ENCODE measurements around the gene MYO1E. TPM values are rescaled to one million over a fixed set of nuclear protein-coding genes. Genes with fewer than 3 reads are reported as not detected.

The MYO1E gene
- total and polyA plus RNA-seq, 2 of the 8 experiments (the other 6 are each of a cell fraction or from before 2014, with no cell fraction given), result 19.6 to 142 TPM

GRCh38 chr15:59131456-59131855, 241.2 kb downstream of the MYO1E start:
- Histone ChIP-seq H2BK5ac (ENCODE audit: low read depth, low read length) (no peak overlapping the region), H3K4me2 (ENCODE audit: insufficient read depth in 1 of 2, low read depth in 2 of 2, low read length in 2 of 2) (no peak overlapping the region), H3K14ac (ENCODE audit: insufficient read length) (no peak overlapping the region), H3K4me1 (replicated peaks in 1 of 4; ENCODE audit: control insufficient read depth in 3 of 4, insufficient read depth in 4 of 4, low read length in 3 of 4) (no peaks in the 10 kb centered on the region; a peak in 1 of 7 replicates), H3K79me2 (ENCODE audit: control insufficient read depth in 1 of 2, insufficient read depth in 2 of 2, low read length in 2 of 2) (peaks cover 0 to 6% of the 10 kb centered on the region in 2 experiments; a peak in 1 of 4 replicates), H3K79me1 (ENCODE audit: low read depth, low read length) (no peaks in the 10 kb centered on the region), H3K4me3 (ENCODE audit: extremely low read depth in 1 of 4, insufficient read depth in 2 of 4, low read depth in 3 of 4, low read length in 4 of 4) (no peak overlapping the region), H3K18ac (ENCODE audit: extremely low read depth, low read length) (no peak overlapping the region), H3K27ac (ENCODE audit: low read depth, low read length) (no peak overlapping the region), H2AFZ (ENCODE audit: low read length) (no peak overlapping the region), H3K56ac (replicated peaks; ENCODE audit: insufficient read length, low read depth, low read length) (no peak overlapping the region), H2AK5ac (ENCODE audit: low read depth, low read length) (no peak overlapping the region), H4K5ac (ENCODE audit: insufficient read length, low read depth, low read length) (no peak overlapping the region), H3K9ac (replicated peaks in 1 of 4; ENCODE audit: extremely low read depth in 1 of 4, low read depth in 3 of 4, low read length in 3 of 4) (no peak overlapping the region), H3K23me2 (ENCODE audit: low read depth, low read length) (no peaks in the 10 kb centered on the region), H4K8ac (ENCODE audit: extremely low read depth, insufficient read depth, low read length) (peak overlapping the region; percentile 41; the same call in 1 of the 2 replicates), H4K91ac (replicated peaks; ENCODE audit: insufficient read length, low read length) (no peak overlapping the region), H2BK15ac (ENCODE audit: low read length) (no peak overlapping the region), H2BK20ac (ENCODE audit: low read length) (no peak overlapping the region), H2BK120ac (replicated peaks; ENCODE audit: low read depth, low read length) (no peak overlapping the region), H3K27me3 (replicated peaks in 1 of 4; ENCODE audit: control insufficient read depth in 3 of 4, extremely low read depth in 1 of 4, insufficient read depth in 3 of 4, low read length in 3 of 4) (no peaks in the 10 kb centered on the region), H3K36me3 (ENCODE audit: control insufficient read depth in 2 of 4, insufficient read depth in 4 of 4, low read length in 3 of 4) (peaks cover 6 to 69% (median 28%) of the 10 kb centered on the region in 4 experiments; a peak in 7 of 8 replicates), H2BK12ac (ENCODE audit: low read depth, low read length) (no peak overlapping the region), H4K20me1 (replicated peaks in 1 of 2; ENCODE audit: control insufficient read depth in 1 of 2, insufficient read depth in 2 of 2, low read length in 2 of 2) (no peaks in the 10 kb centered on the region), H3K4ac (replicated peaks; ENCODE audit: insufficient read length, low read depth, low read length) (no peak overlapping the region), H3K23ac (ENCODE audit: insufficient read length) (no peak overlapping the region), H3K9me3 (ENCODE audit: insufficient read depth in 2 of 2, low read depth in 1 of 2, low read length in 1 of 2) (peaks cover 3 to 6% of the 10 kb centered on the region in 2 experiments; a peak in 1 of 4 replicates)
- DNase-seq (ENCODE audit: low read depth in 1 of 2, low spot score in 2 of 2) (no peak), FAIRE-seq (no peak)
- ChIA-PET POLR2A (ENCODE audit: partially characterized antibody) (interaction anchor here (0.8 to 1.4 kb wide), 3 partner anchors 9 to 15 kb away, joined by 3 to 5 read pairs (median 4); no protein-coding TSS in a partner anchor), CTCF (ENCODE audit: partially characterized antibody) (interaction anchor here (0.6 to 1.3 kb wide), 3 partner anchors 8 to 383 kb away, joined by 3 to 4 read pairs (median 3); no protein-coding TSS in a partner anchor)
- WGBS, 2 experiments (ENCODE audit: extremely low coverage in 1 of 2, insufficient coverage in 1 of 2, insufficient read length in 1 of 2, insufficient replicate concordance in 2 of 2, low coverage in 1 of 2, low lambda C conversion rate in 2 of 2, missing lambda C conversion rate in 1 of 2), result 93% methylated on average over 16 of the region's 16 CpGs; no CpG with 5 or more reads in 1 of the 2 experiments
- TF ChIP-seq MAX (IDR thresholded peaks at IDR 0.05), result no peak
- TF ChIP-seq ATF2 (IDR thresholded peaks at IDR 0.05; ENCODE audit: low read length), result no peak
- TF ChIP-seq CTBP2 (IDR thresholded peaks at IDR 0.05; ENCODE audit: borderline replicate concordance, insufficient read depth, insufficient read length, low read length), result no peak
- no peak for TF ChIP-seq TBP (IDR thresholded peaks at IDR 0.05; ENCODE audit: low read depth, low read length)
- no peak for TF ChIP-seq E2F6 (IDR thresholded peaks at IDR 0.05)
- no peak for TF ChIP-seq NRF1 (IDR thresholded peaks at IDR 0.05; ENCODE audit: low read depth, low read length)
- TF ChIP-seq SIN3A (conservative IDR thresholded peaks at IDR 0.05 in 1 of 2, IDR thresholded peaks at IDR 0.05 in 1 of 2; ENCODE audit: low read depth in 1 of 2, low read length in 2 of 2), result no peak
